ENCODE measurements around the gene BCORL1.

BCORL1 gene, protein sequence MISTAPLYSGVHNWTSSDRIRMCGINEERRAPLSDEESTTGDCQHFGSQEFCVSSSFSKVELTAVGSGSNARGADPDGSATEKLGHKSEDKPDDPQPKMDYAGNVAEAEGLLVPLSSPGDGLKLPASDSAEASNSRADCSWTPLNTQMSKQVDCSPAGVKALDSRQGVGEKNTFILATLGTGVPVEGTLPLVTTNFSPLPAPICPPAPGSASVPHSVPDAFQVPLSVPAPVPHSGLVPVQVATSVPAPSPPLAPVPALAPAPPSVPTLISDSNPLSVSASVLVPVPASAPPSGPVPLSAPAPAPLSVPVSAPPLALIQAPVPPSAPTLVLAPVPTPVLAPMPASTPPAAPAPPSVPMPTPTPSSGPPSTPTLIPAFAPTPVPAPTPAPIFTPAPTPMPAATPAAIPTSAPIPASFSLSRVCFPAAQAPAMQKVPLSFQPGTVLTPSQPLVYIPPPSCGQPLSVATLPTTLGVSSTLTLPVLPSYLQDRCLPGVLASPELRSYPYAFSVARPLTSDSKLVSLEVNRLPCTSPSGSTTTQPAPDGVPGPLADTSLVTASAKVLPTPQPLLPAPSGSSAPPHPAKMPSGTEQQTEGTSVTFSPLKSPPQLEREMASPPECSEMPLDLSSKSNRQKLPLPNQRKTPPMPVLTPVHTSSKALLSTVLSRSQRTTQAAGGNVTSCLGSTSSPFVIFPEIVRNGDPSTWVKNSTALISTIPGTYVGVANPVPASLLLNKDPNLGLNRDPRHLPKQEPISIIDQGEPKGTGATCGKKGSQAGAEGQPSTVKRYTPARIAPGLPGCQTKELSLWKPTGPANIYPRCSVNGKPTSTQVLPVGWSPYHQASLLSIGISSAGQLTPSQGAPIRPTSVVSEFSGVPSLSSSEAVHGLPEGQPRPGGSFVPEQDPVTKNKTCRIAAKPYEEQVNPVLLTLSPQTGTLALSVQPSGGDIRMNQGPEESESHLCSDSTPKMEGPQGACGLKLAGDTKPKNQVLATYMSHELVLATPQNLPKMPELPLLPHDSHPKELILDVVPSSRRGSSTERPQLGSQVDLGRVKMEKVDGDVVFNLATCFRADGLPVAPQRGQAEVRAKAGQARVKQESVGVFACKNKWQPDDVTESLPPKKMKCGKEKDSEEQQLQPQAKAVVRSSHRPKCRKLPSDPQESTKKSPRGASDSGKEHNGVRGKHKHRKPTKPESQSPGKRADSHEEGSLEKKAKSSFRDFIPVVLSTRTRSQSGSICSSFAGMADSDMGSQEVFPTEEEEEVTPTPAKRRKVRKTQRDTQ (N-terminal part only)

DNA sequence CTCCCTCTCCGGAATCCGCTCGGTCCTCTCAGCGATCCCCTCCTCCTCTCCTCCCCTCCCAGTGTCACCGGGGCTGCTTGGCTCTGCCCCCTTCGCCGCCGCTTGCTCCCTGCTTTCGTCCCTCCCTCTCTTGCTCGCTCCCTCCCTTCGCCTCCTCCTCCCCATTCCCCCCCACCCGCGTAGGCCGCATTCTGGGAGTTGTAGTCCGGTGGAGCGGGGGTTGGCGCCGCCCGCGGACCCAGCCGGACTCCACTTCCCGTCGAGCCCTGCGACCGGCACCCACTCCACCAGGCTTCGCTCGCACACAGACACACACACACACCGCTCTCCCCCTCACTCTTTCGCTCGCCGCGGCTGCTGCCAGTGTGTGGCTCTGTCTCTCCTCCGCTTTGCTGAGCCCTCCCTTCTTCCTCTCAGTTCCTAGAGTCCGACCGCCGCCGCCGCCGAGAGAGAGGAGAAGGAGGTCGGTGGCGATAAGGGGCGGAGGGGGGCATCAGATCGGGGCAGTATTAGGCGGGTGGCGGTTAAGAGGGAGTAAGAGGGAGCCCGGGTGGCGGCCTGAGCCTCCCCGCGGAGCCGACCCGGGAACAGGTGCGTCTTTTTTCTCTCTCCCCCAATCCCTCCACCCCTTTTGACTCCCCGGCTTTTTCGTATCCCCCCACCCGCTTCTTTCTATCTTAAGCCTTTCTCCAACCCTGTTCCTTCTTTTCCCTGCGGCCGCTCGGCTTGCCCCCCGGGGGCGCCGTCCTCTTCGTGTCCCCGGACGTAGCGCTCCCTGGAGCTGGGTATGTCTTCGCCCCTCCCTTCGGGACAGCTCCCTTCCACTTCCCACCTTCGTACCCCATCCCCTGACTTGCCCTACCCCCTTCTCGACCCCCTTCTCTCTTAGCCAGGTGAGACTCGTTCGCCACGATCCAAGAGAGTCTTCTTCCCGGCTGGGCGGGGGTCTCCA is at the start of gene BCORL1:
TSS of gene BCORL1 (plus strand) at position 336 of the 952 bp plus-strand sequence. CDS start 22,597 bp downstream, outside the sequence.
- DNase-seq: peak; percentile 87

DNA sequence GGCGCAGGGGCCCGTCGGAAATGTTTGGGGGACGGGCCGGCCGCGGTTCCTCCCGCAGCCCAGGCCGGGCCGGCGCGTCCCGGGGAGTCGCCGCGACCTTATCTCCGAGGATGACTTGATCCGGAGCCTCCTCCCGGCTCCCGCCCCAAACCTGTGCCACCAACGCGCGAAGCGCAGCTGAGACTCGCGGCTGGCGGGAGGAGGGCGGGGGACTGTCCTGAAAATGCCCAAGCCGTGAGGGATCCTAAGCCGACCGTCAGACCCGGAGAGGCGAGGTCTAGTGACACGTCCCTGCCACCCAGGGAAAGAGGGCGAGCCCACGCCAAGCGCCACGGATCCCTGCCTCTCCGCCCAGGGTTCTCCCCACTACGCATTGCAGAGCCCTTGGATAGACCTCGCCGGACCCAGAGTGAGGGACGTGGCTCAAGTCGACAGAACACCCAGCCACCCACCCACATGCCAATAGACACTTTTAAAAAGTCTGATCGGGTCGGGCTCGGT is 49.6 kb upstream of the BCORL1 start:
- DNase-seq: no peak

DNA sequence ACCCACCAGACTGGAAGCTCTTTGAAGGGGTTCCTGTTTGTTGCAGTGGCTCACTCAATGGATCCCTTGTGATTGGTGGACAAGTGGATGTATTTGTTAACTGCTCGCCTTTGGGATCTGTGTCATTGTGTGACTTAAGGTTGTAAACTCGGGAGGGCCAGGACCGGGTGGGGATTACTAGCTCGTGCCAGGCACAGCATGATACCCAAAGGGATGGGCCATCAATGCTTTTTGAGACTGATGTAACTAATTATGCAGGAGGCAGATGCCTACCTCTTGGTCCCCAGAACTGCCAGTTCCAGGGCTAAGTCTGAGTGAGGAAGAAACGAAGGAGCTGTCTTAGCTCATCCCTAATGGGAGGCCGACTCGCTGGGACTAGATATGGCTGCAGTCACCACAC is 48.7 kb upstream of the BCORL1 start:
- no peak for DNase-seq

DNA sequence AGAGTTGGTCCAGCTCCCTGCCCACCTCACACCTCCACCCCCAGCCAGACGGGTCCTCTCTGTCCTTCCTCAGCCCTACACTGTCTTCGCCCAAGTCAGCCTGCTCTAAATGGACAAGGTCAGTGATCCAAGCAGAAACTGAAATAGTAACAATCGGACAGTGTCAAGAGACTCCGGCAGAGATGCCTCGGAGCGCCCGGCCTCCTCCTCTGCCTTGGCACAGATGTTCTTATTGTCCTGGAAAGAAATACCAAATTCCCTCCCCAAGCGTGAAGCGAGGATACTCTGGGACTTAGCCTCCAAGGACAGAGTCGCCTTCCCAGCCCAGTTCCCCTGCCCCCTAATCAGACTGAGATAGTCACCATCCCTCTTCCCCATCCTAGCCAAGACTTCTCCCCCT is 48.0 kb upstream of the BCORL1 start:
- no peak for DNase-seq

DNA sequence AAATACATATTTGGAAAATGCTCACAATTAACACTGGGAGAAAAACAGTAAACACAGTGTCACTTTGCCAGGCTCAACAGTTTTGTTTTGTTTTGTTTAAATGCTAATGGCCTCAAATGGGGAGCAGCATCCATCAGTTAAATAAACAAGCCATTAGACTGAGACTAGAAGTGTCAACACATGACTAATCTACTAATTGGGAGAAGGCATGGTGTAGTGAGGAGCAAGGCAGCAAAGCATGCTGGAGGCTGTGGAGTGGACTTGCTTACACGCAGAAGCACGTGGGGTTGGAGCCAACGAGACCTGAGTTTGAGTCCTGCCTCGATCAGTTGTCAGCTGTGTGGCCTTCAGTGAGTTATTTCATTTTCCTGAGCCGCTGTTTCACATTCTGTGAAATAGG is 47.5 kb upstream of the BCORL1 start:
- DNase-seq: no peak

DNA sequence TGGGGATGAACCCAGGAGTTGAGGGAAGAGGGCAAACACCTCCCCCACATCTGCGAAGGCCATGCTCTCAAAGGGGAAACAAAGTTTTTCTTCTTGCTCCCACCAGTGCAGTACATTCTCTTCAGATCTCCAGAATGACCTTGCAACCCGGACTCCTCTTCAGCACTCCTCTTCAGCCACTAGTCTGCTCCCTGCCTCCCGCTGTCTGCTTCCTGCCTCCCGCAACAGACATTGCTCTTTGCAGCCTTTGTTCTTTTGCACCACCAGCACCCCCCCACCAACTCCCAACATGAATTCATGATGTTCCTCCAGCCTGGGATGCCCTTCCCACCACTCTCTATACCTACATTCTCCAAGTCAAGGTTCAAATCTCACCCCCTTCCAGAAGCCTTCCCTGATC is 44.4 kb upstream of the BCORL1 start:
- DNase-seq: no peak

DNA sequence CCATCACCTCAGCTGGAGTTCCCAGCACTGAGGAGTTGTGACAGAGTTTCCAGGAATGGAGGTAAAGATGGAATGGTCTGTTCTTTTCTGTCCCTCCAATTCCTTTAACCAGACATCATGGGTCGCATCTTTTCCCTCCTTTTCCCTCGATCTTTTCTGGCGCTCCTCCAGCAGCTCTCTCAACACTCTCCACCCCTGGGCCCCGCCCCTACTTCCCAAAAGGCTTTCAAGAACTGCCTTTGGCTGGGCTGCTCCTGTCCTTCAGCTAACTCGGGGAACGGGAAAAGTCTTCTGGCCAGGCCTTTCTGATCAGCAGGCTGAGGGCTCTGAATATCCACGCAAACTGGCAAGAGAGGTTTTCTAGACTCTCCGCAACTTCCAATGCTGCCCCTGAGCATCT is 42.4 kb upstream of the BCORL1 start:
- no peak for DNase-seq

DNA sequence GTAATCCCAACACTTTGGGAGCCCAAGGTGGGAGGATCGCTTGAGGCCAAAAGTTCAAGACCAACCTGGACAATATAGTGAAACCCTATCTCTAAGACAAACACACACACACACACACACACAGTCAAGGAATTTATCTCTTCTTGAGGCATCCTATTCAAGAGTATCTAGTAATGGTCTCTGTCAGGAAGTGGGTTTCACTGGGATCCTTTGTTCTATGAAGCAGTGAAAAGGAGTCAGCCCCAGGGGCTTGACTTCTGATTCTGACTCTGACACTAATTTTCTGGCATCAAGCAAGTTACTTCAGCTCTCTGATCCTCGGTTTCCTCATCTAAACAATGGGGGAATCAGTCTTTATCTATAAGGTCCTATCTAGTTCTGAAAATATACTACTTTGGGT is 41.7 kb upstream of the BCORL1 start:
- no peak for DNase-seq

DNA sequence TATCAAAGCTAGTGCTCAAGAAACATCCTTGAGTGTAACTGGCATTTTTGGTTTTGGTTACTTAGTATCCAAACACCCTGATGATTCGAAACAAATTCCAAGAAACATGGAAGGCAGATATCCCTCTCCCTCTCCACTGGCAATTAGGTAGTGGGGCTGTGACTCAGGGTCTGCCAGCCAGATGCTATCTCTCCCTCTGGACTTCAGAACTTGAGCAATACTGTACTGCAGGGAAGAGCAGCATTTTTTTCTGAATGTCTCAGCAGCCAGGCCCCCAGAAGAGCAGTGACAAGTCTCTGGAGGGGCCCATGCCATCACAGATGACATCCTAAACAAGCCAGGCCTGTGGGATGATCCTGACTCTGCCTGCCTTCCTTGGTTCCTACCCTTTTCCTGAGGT is 37.3 kb upstream of the BCORL1 start:
- DNase-seq: no peak

DNA sequence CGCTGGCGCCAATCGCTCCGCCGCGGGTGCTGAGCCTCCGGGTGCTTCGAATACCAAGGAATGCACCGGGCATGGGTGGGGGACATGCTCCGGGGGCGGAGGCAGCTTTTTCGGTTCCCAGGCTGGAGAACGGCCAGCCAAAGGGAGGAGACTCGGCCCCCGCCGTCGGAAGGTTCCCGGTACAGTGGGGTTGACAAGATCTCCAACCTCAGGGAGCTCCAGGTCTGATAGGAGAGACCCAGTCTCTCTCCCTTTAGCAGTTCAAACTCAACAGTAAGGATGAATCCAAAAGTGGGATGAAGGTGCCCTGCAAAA is 29.1 kb upstream of the BCORL1 start:
- no peak for DNase-seq

DNA sequence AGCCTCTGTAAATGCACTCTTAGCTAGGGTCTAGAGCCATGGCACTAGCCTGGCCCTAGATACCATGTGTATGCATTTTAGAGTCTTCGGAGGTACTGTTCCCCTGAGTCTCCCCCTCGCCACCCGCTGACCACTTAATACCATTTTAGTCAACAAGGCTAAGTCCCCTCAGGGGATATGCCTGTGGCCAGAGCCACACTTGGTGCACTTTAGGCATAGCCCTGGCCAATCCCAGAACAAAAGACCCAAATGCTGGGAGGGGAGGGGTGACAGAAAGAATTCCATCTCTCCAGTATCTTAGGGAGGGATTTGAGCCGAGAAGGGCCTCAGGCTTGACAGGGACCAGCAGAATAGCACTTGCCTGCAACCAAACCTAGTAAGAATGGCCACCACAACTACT is 28.6 kb upstream of the BCORL1 start:
- DNase-seq: no peak

DNA sequence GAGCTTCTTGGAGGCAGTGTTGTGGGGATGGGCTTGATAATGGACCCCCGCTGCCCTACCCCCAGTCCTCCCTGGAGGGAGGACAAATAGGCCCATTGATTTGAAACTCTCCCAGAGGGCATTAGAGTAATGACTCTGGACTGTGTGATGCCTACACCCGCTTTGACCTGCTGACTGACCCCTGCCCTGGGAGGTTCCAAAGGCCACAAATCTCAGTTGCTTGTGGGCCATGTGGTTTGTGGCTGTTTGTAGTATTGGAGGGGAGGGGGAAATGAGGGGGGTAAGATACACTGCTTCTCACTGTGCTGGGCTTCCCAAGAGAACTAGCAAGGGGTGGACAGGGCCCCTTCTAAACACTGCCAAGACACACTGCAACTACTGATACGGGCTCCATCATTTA is 27.6 kb upstream of the BCORL1 start:
- no peak for DNase-seq

DNA sequence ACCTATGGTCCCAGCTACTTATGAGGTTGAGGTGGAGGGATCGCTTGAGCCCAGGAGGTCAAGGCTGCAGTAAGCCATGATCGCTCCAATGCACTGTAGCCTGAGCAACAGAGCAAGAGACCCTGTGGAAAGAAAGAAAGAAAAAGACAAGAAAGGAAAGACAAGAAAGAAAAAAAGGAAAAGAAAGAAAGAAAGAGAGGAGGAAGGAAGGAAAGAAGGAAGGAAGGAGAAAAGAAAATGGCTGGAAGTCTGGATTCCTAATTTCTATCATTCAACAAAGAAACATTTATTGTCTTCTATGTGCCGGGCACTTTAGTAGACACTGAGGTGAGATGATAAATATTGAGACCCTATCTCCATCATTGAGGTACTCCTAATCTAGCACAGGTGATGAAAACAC is 26.8 kb upstream of the BCORL1 start:
- no peak for DNase-seq

DNA sequence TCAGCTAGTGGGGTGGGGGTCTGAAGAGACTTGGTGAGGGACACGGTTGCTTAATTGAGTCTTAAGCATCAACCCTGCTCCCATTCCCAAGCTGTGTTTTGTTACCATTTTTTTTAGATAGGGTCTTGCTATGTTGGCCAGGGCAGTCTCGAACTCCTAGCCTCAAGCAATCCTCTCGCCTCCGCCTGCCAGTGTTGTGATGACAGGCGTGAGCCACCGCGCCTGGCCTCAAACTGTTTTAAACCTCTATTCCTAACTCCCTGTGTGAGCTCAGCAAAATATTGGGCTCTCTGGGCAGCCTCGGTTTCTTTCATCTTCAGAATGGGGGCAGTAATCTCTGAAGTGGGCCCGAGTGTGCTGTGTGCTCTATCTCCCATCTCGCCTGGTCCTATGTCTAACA is 26.3 kb upstream of the BCORL1 start:
- no peak for DNase-seq

DNA sequence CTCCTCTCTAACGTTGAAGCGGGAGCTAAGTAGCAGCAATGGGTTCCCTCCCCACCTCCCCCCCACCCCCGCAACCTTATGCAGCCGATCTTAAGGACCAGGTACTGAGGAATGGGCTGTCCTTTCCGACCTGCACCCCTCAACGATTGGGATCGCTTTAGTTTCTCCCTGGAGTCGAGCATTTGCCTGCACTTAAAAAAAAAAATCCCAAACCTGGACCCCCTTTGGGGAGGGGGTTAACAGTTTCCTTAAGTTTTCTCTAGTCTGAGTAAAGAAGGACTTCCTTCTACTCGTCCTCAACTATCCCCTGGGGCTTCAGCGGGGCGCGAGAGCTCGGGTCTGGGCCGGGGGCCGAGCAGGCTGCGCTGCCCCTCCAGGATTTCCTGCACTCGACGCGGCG is 25.7 kb upstream of the BCORL1 start:
- no peak for DNase-seq

DNA sequence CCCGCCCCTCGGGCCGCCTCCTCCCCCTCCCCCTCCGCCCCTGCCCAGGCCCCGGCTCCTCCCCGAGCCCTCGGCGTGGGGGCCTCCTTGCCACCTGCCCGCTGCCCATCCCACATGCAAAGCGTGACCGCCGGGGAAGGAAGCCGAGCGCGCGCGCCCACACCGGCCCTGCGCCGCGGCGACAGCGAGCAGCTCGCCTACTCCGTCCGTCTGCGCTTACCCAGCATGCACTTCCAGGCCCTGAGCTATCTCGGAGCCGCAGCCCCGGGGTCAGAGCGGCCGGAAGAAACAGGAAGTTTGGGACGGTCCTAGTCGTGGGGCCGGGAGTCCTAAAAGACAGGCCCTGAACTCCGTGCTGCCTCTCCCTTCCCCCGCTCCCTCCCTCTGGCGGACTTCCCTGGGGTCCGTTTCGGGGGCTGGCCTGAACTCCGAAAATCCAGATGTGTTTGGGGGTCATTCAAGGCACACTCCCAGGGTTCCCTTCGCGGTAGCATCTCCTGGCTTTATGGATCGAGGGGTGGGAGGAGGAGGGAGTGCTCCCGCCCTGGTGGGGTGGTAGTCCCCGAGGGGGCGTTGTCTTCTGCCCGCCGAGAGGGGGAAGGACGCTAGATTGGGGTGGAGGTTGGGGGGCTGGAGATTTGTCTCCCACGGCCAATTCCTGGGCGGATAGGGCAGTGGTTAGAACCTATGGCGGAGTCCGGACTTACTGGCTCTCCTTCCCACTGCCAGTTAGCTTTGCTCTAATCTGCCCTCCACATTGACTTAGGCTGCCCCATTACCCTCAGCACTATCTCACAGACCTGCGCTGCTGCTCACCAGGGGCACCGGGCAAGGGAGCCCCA is 25.0 kb upstream of the BCORL1 start:
- DNase-seq: peak; percentile 66

DNA sequence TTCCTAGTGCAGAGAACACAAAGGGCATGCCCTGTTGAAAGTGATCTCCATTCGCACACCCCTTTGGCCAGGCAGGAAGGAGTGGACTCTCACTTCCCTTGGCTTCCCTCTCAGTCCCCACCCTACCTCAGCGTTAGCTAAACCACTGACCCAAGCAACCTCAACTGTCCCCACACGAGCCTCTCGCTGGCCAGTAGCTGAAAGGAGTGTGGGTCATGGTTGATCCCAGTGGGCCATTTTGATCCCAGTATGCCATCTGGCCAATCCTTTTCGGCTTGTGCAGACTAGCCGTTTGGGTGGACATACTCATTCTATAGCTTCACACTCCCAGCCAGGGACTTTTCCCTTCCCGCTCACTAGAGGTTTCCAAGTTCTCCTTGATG is 24.4 kb upstream of the BCORL1 start:
- DNase-seq: no peak

DNA sequence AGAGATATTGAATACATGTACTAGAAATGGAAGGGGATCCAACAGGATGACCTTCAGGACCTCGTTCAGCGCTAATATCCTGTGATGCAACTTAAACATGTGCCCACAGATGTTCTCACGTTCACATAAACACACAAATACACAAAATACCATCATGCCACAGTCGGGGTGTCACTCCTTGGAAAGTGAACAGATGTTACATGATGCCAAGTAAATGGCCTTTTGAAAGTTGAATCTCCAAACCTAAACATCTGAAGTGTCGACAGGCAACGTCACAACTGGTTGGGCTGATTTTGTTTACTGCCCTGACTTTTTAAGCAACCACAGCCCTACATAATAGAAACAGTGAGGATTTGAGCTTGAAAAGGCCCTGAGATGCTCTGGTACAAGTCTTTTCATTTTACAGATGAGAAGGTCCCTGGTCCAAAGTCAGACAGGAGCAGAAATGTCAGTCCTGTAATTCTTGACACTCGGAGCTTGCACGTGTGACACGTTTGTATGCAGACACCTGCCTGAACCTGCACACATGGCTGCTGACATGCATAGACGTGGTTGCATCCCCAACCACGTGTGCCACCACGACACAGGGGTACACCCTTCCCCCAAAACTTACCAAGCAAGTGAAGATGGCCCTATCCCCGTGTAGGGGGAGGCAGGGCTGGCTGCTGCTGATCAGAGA is 23.5 kb upstream of the BCORL1 start:
- no peak for DNase-seq

DNA sequence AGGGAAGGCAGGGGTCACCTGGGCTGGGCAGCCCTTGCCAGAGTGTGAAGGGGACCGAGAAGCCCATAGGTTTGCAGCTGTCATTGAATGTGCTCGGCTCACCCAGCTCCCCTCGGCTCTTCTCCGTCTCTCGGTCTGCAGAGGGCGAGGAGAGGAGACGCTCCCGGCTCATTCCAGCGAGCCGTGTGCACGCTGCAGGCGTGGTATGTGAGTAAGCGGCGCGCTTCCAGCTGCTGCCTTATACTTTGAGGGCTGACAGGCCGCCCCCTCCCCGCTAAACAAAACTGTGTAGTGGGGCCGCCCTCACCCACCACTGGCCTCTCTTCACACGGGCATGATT is 23.0 kb upstream of the BCORL1 start:
- DNase-seq: no peak

DNA sequence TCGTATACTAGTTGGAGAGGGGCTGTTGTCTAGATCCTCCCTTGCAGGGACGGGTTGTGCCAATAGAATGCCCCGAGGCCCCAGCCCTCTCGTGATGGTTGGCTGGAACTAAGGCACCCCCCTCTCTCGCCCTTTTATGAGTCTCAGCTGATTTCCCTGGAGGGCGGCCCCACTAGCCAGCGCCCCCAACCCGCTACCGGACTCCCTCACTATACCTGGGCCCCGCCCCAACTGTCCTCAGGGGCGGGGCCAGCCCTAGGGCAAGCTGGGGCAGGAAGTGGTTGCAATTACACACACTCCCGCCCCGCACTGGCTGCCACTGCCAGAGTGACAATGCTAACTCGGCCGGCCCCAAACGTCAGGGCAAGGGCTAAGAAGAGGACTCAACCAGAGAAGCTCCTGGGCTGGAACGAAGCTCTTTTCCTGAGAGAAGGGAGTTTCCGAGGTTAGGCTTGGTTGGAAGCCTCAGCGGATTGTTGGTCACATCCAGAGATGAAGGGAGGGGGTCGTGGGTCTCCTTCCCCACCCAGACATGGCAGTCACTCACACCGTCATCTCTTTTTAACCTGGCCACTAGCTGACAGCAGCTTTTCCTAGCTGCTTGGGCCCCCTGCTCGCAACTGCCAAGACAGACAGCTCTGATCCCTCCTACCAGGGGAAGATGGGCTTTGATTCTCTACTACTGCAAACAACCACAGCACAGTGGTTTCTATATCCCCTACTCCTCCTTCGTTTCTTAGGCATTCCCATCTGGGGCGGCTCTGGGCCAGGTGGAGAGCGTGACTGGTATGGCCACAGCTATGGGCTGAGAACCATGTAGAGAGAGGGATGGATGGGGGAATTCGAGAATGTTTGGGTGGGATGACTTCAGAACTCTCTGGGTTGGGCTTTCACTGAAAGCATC is 21.0 kb upstream of the BCORL1 start:
- peak; percentile 69 for DNase-seq

All from NCI-H526 treated with DMSO at 0.1 percent for 48 hours (cell line).